Measurements from ENCODE around the gene ARID1B. TPM values are rescaled to one million over a fixed set of nuclear protein-coding genes. Genes with fewer than 3 reads are reported as not detected.

The ARID1B gene
- total RNA-seq, 1 experiment from 2014 or later, result 35.6 TPM

GRCh38 chr6:157067507-157067906 lies 290.3 kb downstream of the ARID1B start:
- intact Hi-C loops (cut with micrococcal nuclease), result no loop called here
- Histone ChIP-seq H3K4me1 (ENCODE audit: control insufficient read depth in 1 of 2, insufficient read depth in 2 of 2, low read length in 2 of 2) (0 out of 4 replicates have a peak, but pooled peaks cover 3 to 6% of the 10 kb centered on the region in 2 experiments), H3K79me2 (ENCODE audit: insufficient read depth, low read length) (no peaks in the 10 kb centered on the region), H3K27me3 (ENCODE audit: insufficient read depth, low read length) (no peaks in the 10 kb centered on the region), H3K9me2 (ENCODE audit: insufficient read depth) (no peaks in the 10 kb centered on the region), H3K27ac (ENCODE audit: low read depth, low read length) (no peak overlapping the region), H3K4me2 (ENCODE audit: low read length) (no peak overlapping the region), H3K9me3 (ENCODE audit: control insufficient read depth in 1 of 2, insufficient read depth in 1 of 2, low read depth in 1 of 2, low read length in 2 of 2) (no peaks in the 10 kb centered on the region), H2AFZ (ENCODE audit: low read depth, low read length, poor library complexity, severe bottlenecking) (no peak overlapping the region), H3K36me3 (ENCODE audit: control insufficient read depth in 1 of 2, insufficient read depth in 2 of 2, low read length in 2 of 2) (no peaks in the 10 kb centered on the region), H4K20me1 (ENCODE audit: insufficient read depth) (0 out of 2 replicates have a peak, but pooled peaks cover 4% of the 10 kb centered on the region), H3K4me3 (replicated peaks in 1 of 2; ENCODE audit: low read depth in 1 of 2, low read length in 2 of 2) (no peak overlapping the region), H3K9ac (ENCODE audit: low read length) (no peak overlapping the region)
- POLR2A ChIA-PET, result no interaction called here
- DNase-seq (ENCODE audit: low read depth, low spot score), result no peak
- BruUV-seq (replicated peaks), result no TSS peak
- TF ChIP-seq JUND (IDR thresholded peaks at IDR 0.05), result no peak
- TF ChIP-seq, protein P1, sequence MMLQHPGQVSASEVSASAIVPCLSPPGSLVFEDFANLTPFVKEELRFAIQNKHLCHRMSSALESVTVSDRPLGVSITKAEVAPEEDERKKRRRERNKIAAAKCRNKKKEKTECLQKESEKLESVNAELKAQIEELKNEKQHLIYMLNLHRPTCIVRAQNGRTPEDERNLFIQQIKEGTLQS (IDR thresholded peaks at IDR 0.05), result no peak
- no peak for TF ChIP-seq CEBPB (IDR thresholded peaks at IDR 0.05; ENCODE audit: low read depth)
- TF ChIP-seq, protein P2, sequence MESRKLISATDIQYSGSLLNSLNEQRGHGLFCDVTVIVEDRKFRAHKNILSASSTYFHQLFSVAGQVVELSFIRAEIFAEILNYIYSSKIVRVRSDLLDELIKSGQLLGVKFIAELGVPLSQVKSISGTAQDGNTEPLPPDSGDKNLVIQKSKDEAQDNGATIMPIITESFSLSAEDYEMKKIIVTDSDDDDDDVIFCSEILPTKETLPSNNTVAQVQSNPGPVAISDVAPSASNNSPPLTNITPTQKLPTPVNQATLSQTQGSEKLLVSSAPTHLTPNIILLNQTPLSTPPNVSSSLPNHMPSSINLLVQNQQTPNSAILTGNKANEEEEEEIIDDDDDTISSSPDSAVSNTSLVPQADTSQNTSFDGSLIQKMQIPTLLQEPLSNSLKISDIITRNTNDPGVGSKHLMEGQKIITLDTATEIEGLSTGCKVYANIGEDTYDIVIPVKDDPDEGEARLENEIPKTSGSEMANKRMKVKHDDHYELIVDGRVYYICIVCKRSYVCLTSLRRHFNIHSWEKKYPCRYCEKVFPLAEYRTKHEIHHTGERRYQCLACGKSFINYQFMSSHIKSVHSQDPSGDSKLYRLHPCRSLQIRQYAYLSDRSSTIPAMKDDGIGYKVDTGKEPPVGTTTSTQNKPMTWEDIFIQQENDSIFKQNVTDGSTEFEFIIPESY (IDR thresholded peaks at IDR 0.05; ENCODE audit: extremely low read depth, insufficient replicate concordance, low read length), result no peak
- TF ChIP-seq POLR2AphosphoS5 (IDR thresholded peaks at IDR 0.05; ENCODE audit: low read depth, low read length), result no peak
- TF ChIP-seq SRF (IDR thresholded peaks at IDR 0.05; ENCODE audit: low read depth), result no peak
- no peak for TF ChIP-seq ELF1 (IDR thresholded peaks at IDR 0.05; ENCODE audit: borderline replicate concordance, low read depth)
- TF ChIP-seq, protein P3, sequence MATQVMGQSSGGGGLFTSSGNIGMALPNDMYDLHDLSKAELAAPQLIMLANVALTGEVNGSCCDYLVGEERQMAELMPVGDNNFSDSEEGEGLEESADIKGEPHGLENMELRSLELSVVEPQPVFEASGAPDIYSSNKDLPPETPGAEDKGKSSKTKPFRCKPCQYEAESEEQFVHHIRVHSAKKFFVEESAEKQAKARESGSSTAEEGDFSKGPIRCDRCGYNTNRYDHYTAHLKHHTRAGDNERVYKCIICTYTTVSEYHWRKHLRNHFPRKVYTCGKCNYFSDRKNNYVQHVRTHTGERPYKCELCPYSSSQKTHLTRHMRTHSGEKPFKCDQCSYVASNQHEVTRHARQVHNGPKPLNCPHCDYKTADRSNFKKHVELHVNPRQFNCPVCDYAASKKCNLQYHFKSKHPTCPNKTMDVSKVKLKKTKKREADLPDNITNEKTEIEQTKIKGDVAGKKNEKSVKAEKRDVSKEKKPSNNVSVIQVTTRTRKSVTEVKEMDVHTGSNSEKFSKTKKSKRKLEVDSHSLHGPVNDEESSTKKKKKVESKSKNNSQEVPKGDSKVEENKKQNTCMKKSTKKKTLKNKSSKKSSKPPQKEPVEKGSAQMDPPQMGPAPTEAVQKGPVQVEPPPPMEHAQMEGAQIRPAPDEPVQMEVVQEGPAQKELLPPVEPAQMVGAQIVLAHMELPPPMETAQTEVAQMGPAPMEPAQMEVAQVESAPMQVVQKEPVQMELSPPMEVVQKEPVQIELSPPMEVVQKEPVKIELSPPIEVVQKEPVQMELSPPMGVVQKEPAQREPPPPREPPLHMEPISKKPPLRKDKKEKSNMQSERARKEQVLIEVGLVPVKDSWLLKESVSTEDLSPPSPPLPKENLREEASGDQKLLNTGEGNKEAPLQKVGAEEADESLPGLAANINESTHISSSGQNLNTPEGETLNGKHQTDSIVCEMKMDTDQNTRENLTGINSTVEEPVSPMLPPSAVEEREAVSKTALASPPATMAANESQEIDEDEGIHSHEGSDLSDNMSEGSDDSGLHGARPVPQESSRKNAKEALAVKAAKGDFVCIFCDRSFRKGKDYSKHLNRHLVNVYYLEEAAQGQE (IDR thresholded peaks at IDR 0.05; ENCODE audit: low read depth), result no peak
- TF ChIP-seq MAX (IDR thresholded peaks at IDR 0.05), result no peak
- RAD21 ChIA-PET (ENCODE audit: low non-redundant PET in 1 of 2, low total read pairs in 2 of 2, uncharacterized antibody in 2 of 2, unreplicated experiment in 2 of 2), result no interaction called here
- CTCF ChIA-PET, result interaction anchor here (2.3 kb wide), 1 partner anchor 22 kb away, joined by 6 read pairs; no protein-coding TSS in a partner anchor
- ATAC-seq, result no peak
